ENCODE data around the gene COL28A1. TPM values are rescaled to one million over a fixed set of nuclear protein-coding genes. Genes with fewer than 3 reads are reported as not detected.

Gene COL28A1
- total RNA-seq, 1 donor from 2014 or later, result 3.3 TPM

DNA sequence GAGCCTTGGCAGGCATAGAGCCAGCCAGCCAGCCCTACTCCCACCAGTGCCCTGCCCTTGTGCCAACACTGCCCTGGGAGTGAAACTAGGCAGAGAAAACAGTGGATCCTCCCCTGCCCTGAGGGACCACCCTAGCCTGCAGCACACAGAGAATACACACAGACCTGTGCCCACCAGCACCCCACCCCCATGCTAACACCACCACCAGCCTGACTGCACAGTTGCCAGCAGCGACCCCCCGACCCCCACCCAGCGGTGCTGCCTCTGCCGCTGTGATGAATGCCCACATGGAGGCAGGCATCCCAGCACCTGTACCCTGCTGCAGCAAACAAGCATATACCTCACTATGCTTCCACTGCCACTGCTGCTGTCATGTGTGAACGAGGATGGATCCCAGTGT, 21.6 kb upstream of the COL28A1 start:
- Mint-ChIP-seq H3K9me3 (no peaks in the 10 kb centered on the region), H3K36me3 (peaks cover 13% of the 10 kb centered on the region)

DNA sequence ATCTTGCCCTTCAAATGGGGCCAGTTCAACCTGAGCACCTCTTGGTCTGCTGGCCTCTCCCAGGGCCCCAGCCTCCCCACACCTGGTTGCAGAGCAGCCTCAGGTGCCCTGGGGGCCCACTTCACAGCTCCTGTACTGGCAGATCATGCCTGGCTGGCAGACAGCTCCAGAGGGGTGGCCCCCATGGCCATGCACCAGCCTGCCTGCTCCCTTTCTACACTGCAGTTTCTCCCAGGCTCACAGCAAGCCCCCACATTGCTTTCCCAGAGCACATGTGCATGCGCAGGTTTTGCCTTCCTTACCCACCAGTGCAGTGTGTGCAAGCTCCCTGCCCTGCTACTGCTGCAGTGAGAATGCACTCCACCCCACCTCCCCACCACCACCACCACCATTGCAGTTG, 21.2 kb upstream of the COL28A1 start:
- H3K4me3 Mint-ChIP-seq, result no peak overlapping the region
- DNase-seq (ENCODE audit: extremely low spot score, unreplicated experiment), result no peak
- no peak overlapping the region for H3K27ac Mint-ChIP-seq
- peaks cover 13% of the 10 kb centered on the region for H3K36me3 Mint-ChIP-seq
- H3K9me3 Mint-ChIP-seq, result no peaks in the 10 kb centered on the region
- no peaks in the 10 kb centered on the region for H3K27me3 Mint-ChIP-seq
- TF ChIP-seq CTCF (conservative IDR thresholded peaks at IDR 0.05), result no peak
- H3K4me1 Mint-ChIP-seq (ENCODE audit: unreplicated experiment), result peaks cover 16% of the 10 kb centered on the region

More for the DNA sequence above, 21.6 kb upstream of the COL28A1 start:
- Mint-ChIP-seq H3K4me1 (ENCODE audit: unreplicated experiment) (peaks cover 16% of the 10 kb centered on the region), H3K4me3 (no peak overlapping the region), H3K27ac (no peak overlapping the region), H3K27me3 (no peaks in the 10 kb centered on the region)
- no peak for TF ChIP-seq CTCF (conservative IDR thresholded peaks at IDR 0.05)
- DNase-seq (ENCODE audit: extremely low spot score, unreplicated experiment), result no peak

DNA sequence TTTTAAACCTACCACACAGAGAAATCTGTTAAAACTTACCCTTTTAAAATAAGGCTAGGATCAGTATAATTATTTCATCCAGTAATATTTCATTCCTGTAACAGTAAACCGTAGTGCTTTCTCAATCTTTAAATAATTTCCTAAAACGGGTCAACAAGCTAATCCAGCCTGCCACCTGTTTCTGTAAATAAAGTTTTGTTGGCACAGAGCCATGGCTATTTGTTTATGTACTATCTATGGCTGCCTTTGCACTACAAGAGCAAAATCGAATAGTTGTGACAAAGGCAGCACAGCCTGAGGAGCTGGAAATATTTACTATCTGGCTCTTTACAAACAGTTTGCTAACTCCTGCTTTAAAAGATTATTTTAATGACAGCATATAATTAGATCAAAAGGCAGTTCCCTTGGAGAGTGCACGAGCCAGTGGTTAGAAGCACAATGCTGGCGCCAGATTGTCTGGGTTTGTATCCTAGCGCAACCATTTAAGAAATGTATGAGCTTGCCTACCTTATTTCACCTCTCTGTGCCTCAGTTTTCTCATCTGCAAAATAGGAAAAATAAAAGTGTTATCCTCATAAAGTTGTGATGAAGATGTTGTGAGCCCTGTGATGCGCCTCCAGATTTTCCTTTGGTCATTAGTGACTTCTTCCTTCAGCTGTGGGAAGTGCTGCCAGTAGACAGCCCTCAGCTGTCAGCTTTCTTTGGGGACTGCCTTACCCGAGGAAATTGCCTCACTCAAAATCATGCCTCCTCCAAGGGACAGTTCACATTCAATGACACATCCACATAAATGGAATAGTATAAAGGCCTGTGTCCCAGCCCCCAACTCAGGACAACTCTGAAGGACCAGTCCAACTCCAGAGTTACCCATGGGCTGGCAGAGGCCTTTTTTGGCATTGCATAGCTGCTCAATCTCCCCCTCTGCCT, 19.2 kb upstream of the COL28A1 start:
- Mint-ChIP-seq H3K4me3 (no peak overlapping the region), H3K27me3 (no peaks in the 10 kb centered on the region), H3K9me3 (no peaks in the 10 kb centered on the region), H3K4me1 (ENCODE audit: unreplicated experiment) (peaks cover 16% of the 10 kb centered on the region), H3K27ac (no peak overlapping the region), H3K36me3 (peaks cover 9% of the 10 kb centered on the region)
- TF ChIP-seq CTCF (conservative IDR thresholded peaks at IDR 0.05), result no peak
- DNase-seq (ENCODE audit: extremely low spot score, unreplicated experiment), result no peak

DNA sequence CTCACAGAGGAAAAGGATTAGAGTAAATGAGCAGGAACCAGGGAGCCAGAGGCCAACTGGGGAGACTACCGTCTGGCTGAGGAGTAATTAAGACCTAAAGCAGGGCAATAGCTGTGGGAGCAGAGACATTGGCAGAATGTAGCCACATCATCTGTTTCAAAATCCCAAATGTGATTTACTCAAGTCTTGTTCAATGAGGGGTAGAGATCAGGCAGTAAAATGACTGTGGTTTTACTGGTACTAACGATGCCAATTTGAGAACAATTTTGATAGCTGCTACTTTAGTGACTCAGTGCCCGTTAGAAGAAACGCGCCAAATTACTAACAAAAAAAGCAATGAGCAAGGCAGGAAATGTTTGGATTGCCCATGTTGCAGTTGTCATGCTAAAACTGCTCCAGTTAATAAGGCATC, 18.4 kb upstream of the COL28A1 start:
- no peak overlapping the region for H3K27ac Mint-ChIP-seq
- H3K4me3 Mint-ChIP-seq, result no peak overlapping the region
- no peaks in the 10 kb centered on the region for H3K9me3 Mint-ChIP-seq
- peaks cover 6% of the 10 kb centered on the region for H3K36me3 Mint-ChIP-seq
- H3K4me1 Mint-ChIP-seq (ENCODE audit: unreplicated experiment), result peaks cover 16% of the 10 kb centered on the region
- H3K27me3 Mint-ChIP-seq, result no peaks in the 10 kb centered on the region
- DNase-seq (ENCODE audit: extremely low spot score, unreplicated experiment), result no peak
- TF ChIP-seq CTCF (conservative IDR thresholded peaks at IDR 0.05), result no peak

- Mint-ChIP-seq H3K36me3 (no peaks in the 10 kb centered on the region), H3K27ac (no peak overlapping the region), H3K4me1 (ENCODE audit: unreplicated experiment) (peaks cover 16% of the 10 kb centered on the region), H3K4me3 (no peak overlapping the region), H3K27me3 (no peaks in the 10 kb centered on the region), H3K9me3 (no peaks in the 10 kb centered on the region)
- no peak for TF ChIP-seq CTCF (conservative IDR thresholded peaks at IDR 0.05)
- no peak for DNase-seq (ENCODE audit: extremely low spot score, unreplicated experiment)
Observed at GRCh38 chr7:7553386-7553785, 17.7 kb upstream of the COL28A1 start.

All from type B pancreatic cell (in vitro differentiated cells).